ENCODE measurements around the gene MDFI. TPM values are rescaled to one million over a fixed set of nuclear protein-coding genes. Genes with fewer than 3 reads are reported as not detected.
A peak's percentile ranks its signal among the peaks of the same experiment; 100 is the strongest.

Gene MDFI
- total and polyA plus RNA-seq, 9 of the 15 experiments (the other 6 are each of a cell fraction or from before 2014, with no cell fraction given): not detected

- TF ChIP-seq HNRNPK (IDR thresholded peaks at IDR 0.05; ENCODE audit: low read depth, low read length, poor library complexity, severe bottlenecking) (no peak), HOXB6 (CRISPR knock-in tag; IDR thresholded peaks at IDR 0.05; ENCODE audit: borderline replicate concordance) (no peak)
These were observed 11.4 kb upstream of the MDFI start (continued) for GRCh38 chr6:41626917-41627316.

GRCh38 chr6:41629128-41629527 is 9.1 kb upstream of the MDFI start:
- FAIRE-seq (no peak), ATAC-seq (no peak), DNase-seq (ENCODE audit: extremely low read depth in 1 of 4, low spot score in 3 of 4) (no peak)
- intact Hi-C loops (cut with micrococcal nuclease) (no loop called here), in situ Hi-C loops (cut with MboI) (no loop called here)
- ChIA-PET POLR2A (no interaction called here), CTCF (ENCODE audit: low intra/inter-chr PET ratio) (no interaction called here)
- H4K20me1 ChIP-seq (replicated peaks; ENCODE audit: control insufficient read depth, insufficient read depth, low read length): peaks cover 6% of the 10 kb centered on the region; the same call in 1 of the 2 replicates
- TF ChIP-seq ADNP (tag; IDR thresholded peaks at IDR 0.05) (peak; percentile 59; the same call in 1 of the 2 replicates), MXI1 (IDR thresholded peaks at IDR 0.05; ENCODE audit: low read depth, low read length) (no peak), E2F8 (IDR thresholded peaks at IDR 0.05; ENCODE audit: low read depth, partially characterized antibody) (no peak), BCOR (IDR thresholded peaks at IDR 0.05) (peak; percentile 87), RCOR1 (IDR thresholded peaks at IDR 0.05; ENCODE audit: borderline replicate concordance in 1 of 2, low read depth in 2 of 2, low read length in 2 of 2) (0 out of 4 replicates have a peak, but pooled peaks of 1 of the 2 experiments have one; percentile 7), SMARCA5 (IDR thresholded peaks at IDR 0.05) (peak; percentile 32; the same call in 1 of the 2 replicates), KDM1A (IDR thresholded peaks at IDR 0.05) (peak in 1 of 2 experiments; percentile 62; a peak in 1 of 4 replicates), RBM25 (IDR thresholded peaks at IDR 0.05; ENCODE audit: low read depth, low read length, severe bottlenecking) (peak; percentile 60), ZNF408 (CRISPR knock-in tag; IDR thresholded peaks at IDR 0.05; ENCODE audit: low read depth) (no peak), MCM3 (IDR thresholded peaks at IDR 0.05) (no peak)
- H3K27me3 ChIP-seq (ENCODE audit: control insufficient read depth in 2 of 2, insufficient read depth in 2 of 2, low read length in 2 of 2): peaks cover 51 to 80% of the 10 kb centered on the region in 2 experiments
- whole genome bisulfite sequencing (ENCODE audit: insufficient coverage, low coverage, missing lambda C conversion rate): 6% methylated on average over 2 of the region's 2 CpGs
- H3K27ac ChIP-seq (ENCODE audit: extremely low read depth, low read depth, low read length): no peak overlapping the region
- no peaks in the 10 kb centered on the region for H3K36me3 ChIP-seq (ENCODE audit: control insufficient read depth, insufficient read depth, low read length)
- H3K9me3 ChIP-seq (replicated peaks; ENCODE audit: control insufficient read depth, insufficient read depth, low read depth, low read length): no peaks in the 10 kb centered on the region
- H3K9me1 ChIP-seq (ENCODE audit: control insufficient read depth, insufficient read depth, low read length): no peaks in the 10 kb centered on the region
- H3K4me1 ChIP-seq (replicated peaks in 1 of 2; ENCODE audit: control insufficient read depth in 2 of 2, insufficient read depth in 2 of 2, low read length in 2 of 2): no peaks in the 10 kb centered on the region
- H3K4me3 ChIP-seq: no peak overlapping the region
- H3K79me2 ChIP-seq (ENCODE audit: control insufficient read depth, insufficient read depth, low read length): no peaks in the 10 kb centered on the region
- no TSS peak for BruUV-seq (replicated peaks)
- no peak overlapping the region for H2AFZ ChIP-seq (ENCODE audit: low read depth, low read length)
- no peak overlapping the region for H3K4me2 ChIP-seq (ENCODE audit: insufficient read depth, low read length)
- no peak overlapping the region for H3K9ac ChIP-seq (ENCODE audit: insufficient read depth in 1 of 2, low read depth in 2 of 2, low read length in 2 of 2)
